KOPT-K1 (cell line): ENCODE results near the gene RGS7.

Experiments
- H3K27ac ChIP-seq: fragments of 200-600 bp; sonication (generic); 2 replicates; pipeline ENCODE4 v1.5.1; 2016; ENCODE audit warnings: antibody characterized with exemption, mild to moderate bottlenecking, low read depth, low read length; ENCODE audit not compliant: poor library complexity, severe bottlenecking
- H3K36me3 ChIP-seq: fragments of 200-600 bp; sonication (generic); 2 replicates; pipeline ENCODE4 v1.5.1; 2017; ENCODE audit warnings: antibody characterized with exemption, mild to moderate bottlenecking, low read length, moderate library complexity; ENCODE audit not compliant: insufficient read depth
- H3K9me3 ChIP-seq: fragments of 200-600 bp; sonication (generic); 2 replicates; pipeline ENCODE4 v1.5.1; 2017; ENCODE audit warnings: antibody characterized with exemption, low read length, mild to moderate bottlenecking; ENCODE audit not compliant: insufficient read depth, poor library complexity, severe bottlenecking

Gene RGS7

GRCh38 chr1:241356519-241357365 is at the start of gene RGS7:
TSS of gene RGS7 (minus strand) at chr1:241357205.
- H3K36me3 ChIP-seq = no peaks in the 10 kb centered on the region
- H3K9me3 ChIP-seq = no peaks in the 10 kb centered on the region
- H3K27ac ChIP-seq = no peak within 1 kb of the TSS

- no peaks in the 10 kb centered on the region for H3K9me3 ChIP-seq
- no peak overlapping the region for H3K27ac ChIP-seq
- no peaks in the 10 kb centered on the region for H3K36me3 ChIP-seq
Measured at GRCh38 chr1:241406421-241406820, 49.4 kb upstream of the RGS7 start.

- H3K27ac ChIP-seq = no peak overlapping the region
- H3K9me3 ChIP-seq = no peaks in the 10 kb centered on the region
- no peaks in the 10 kb centered on the region for H3K36me3 ChIP-seq
Measured at GRCh38 chr1:241401156-241401555, 44.2 kb upstream of the RGS7 start.

GRCh38 chr1:241396747-241397681 is 40.0 kb upstream of the RGS7 start:
- Histone ChIP-seq H3K27ac (no peak overlapping the region), H3K36me3 (no peaks in the 10 kb centered on the region), H3K9me3 (no peaks in the 10 kb centered on the region)

GRCh38 chr1:241391926-241392710 is 35.1 kb upstream of the RGS7 start:
- Histone ChIP-seq H3K36me3 (no peaks in the 10 kb centered on the region), H3K9me3 (no peaks in the 10 kb centered on the region), H3K27ac (no peak overlapping the region)

GRCh38 chr1:241390526-241390925 is 33.5 kb upstream of the RGS7 start:
- H3K27ac ChIP-seq = no peak overlapping the region
- no peaks in the 10 kb centered on the region for H3K36me3 ChIP-seq
- no peaks in the 10 kb centered on the region for H3K9me3 ChIP-seq

- H3K9me3 ChIP-seq = no peaks in the 10 kb centered on the region
- H3K36me3 ChIP-seq = no peaks in the 10 kb centered on the region
- no peak overlapping the region for H3K27ac ChIP-seq
Measured at GRCh38 chr1:241389400-241389799, 32.4 kb upstream of the RGS7 start.

- Histone ChIP-seq H3K27ac (no peak overlapping the region), H3K36me3 (no peaks in the 10 kb centered on the region), H3K9me3 (no peaks in the 10 kb centered on the region)
Measured at GRCh38 chr1:241387216-241387615, 30.2 kb upstream of the RGS7 start.

- H3K36me3 ChIP-seq = no peaks in the 10 kb centered on the region
- H3K9me3 ChIP-seq = no peaks in the 10 kb centered on the region
- H3K27ac ChIP-seq = no peak overlapping the region
Measured at GRCh38 chr1:241376701-241377100, 19.7 kb upstream of the RGS7 start.

GRCh38 chr1:241375886-241376285 is 18.9 kb upstream of the RGS7 start:
- Histone ChIP-seq H3K27ac (no peak overlapping the region), H3K9me3 (no peaks in the 10 kb centered on the region), H3K36me3 (no peaks in the 10 kb centered on the region)

- Histone ChIP-seq H3K27ac (no peak overlapping the region), H3K9me3 (no peaks in the 10 kb centered on the region), H3K36me3 (no peaks in the 10 kb centered on the region)
Measured at GRCh38 chr1:241366196-241366595, 9.2 kb upstream of the RGS7 start.

- H3K27ac ChIP-seq = no peak overlapping the region
- H3K36me3 ChIP-seq = no peaks in the 10 kb centered on the region
- H3K9me3 ChIP-seq = no peaks in the 10 kb centered on the region
Measured at GRCh38 chr1:241362350-241362749, 5.3 kb upstream of the RGS7 start.

- Histone ChIP-seq H3K36me3 (no peaks in the 10 kb centered on the region), H3K9me3 (no peaks in the 10 kb centered on the region), H3K27ac (no peak overlapping the region)
Measured at GRCh38 chr1:241357366-241358340, 648 bp upstream of the RGS7 start.

- Histone ChIP-seq H3K9me3 (no peaks in the 10 kb centered on the region), H3K36me3 (no peaks in the 10 kb centered on the region), H3K27ac (no peak overlapping the region)
Measured at GRCh38 chr1:241356187-241356518, 852 bp downstream of the RGS7 start.
